Stomach (tissue), 9 donors: ENCODE data around the gene PSORS1C1. TPM values are rescaled to one million over a fixed set of nuclear protein-coding genes. Genes with fewer than 3 reads are reported as not detected.
A peak's percentile ranks its signal among the peaks of the same experiment; 100 is the strongest.

ENCODE experiments used
- DNase-seq, 2 donors: peaks; one replicate each; pipeline versions ENCODE4 v3.0.0 to v3.0.0-alpha.2; 2013 to 2019
- H3K27ac ChIP-seq, 5 donors: fragments of 200-600 bp in 4 of 5; sonication (generic) in 4 of 5; one replicate each; pipeline ENCODE4 v1.5.1; 2013 to 2019; ENCODE audit warnings: mild to moderate bottlenecking in 1 of 5, moderate library complexity in 1 of 5
- H3K27me3 ChIP-seq, 3 donors: fragments of 200-600 bp; sonication (generic); one replicate each; pipeline ENCODE4 v1.5.1; 2017 to 2019; ENCODE audit warnings: mixed run types in 1 of 3
- H3K36me3 ChIP-seq, 4 donors: fragments of 200-600 bp; sonication (generic); 1 replicate in 3 of 4; 2 replicates in 1 of 4; pipeline ENCODE4 v1.5.1; 2016 to 2019
- H3K4me1 ChIP-seq, 4 donors: fragments of 200-600 bp; sonication (generic); one replicate each; pipeline ENCODE4 v1.5.1; 2016 to 2019
- H3K4me3 ChIP-seq, 4 donors: fragments of 200-600 bp; sonication (generic) in 3 of 4; one replicate each; pipeline ENCODE4 v1.5.1; 2016 to 2019; ENCODE audit warnings: mild to moderate bottlenecking in 1 of 4
- H3K9me3 ChIP-seq, 4 donors: fragments of 200-600 bp; sonication (generic); one replicate each; pipeline ENCODE4 v1.5.1; 2016 to 2019
- CTCF ChIP-seq, 7 experiments: fragments of 450-650 bp in 4 of 7; fragments of 200-600 bp in 3 of 7; sonication (generic) in 3 of 7; IDR thresholded peaks; one replicate each; pipeline ENCODE4 v1.5.1; 2016 to 2019; ENCODE audit warnings: antibody characterized with exemption in 7 of 7, control low read depth in 2 of 7, mild to moderate bottlenecking in 1 of 7
- EP300 ChIP-seq: sonication (generic); formaldehyde crosslinking; IDR thresholded peaks from one replicate; pipeline ENCODE4 v1.6.1; 2017; ENCODE audit warnings: antibody characterized with exemption
- POLR2A ChIP-seq, 4 donors: fragments of 450-650 bp; IDR thresholded peaks; one replicate each; pipeline ENCODE4 v1.6.1; 2016; ENCODE audit warnings: antibody characterized with exemption in 4 of 4, control low read depth in 2 of 4, mild to moderate bottlenecking in 1 of 4, moderate library complexity in 1 of 4
- POLR2AphosphoS5 ChIP-seq, 3 donors: sonication (generic); formaldehyde crosslinking; IDR thresholded peaks; one replicate each; pipeline ENCODE4 v1.6.1; 2016; ENCODE audit warnings: antibody characterized with exemption in 3 of 3
- WGBS, 5 donors: extraction: QIAGEN DNeasy Blood & Tissue Kit in 3 of 5; methylation state at CpG; one replicate each; pipeline versions ENCODE4 v1.1.5 to v1.1.7; 2013 to 2018; 5-methylcytosine and 5-hydroxymethylcytosine counted together
- intact Hi-C: fragments of 100-400 bp; cut with DNase I; formaldehyde crosslinking; loops from one replicate; pipeline ENCODE4 v1.15.1; 2023; ENCODE audit warnings: low total_unique reads
- polyA plus RNA-seq, 3 donors: library from polyadenylated mRNA; stranded (reverse); fragments of 200-250 nt; gene quantifications; one replicate each; pipeline ENCODE4 v1.2.3, GENCODE V29; 2013
- total RNA-seq, 5 donors: library from RNA; depleted of rRNA; stranded (reverse); fragments of >200 nt; gene quantifications; one replicate each; pipeline versions ENCODE4 v1.1.0 to v1.2.3, GENCODE V29; 2014 to 2016
- donor health status: healthy with polysubstance abuse.
- donor health status: Bipolar disorder and iron deficiency.
- donor health status: healthy.

PSORS1C1 gene
- total and polyA plus RNA-seq, 8 donors, result 2.7 to 7.4 (median 3.9) TPM; not detected in 1

- TF ChIP-seq POLR2AphosphoS5 (IDR thresholded peaks at IDR 0.05) (no peak), CTCF (IDR thresholded peaks at IDR 0.05) (peak in 1 of 7 experiments; percentile 7)
- intact Hi-C loops, result no loop called here
- Histone ChIP-seq H3K4me1 (peaks cover 9 to 30% (median 23%) of the 10 kb centered on the region in 4 donors), H3K36me3 (peaks cover under 1 to 59% (median 34%) of the 10 kb centered on the region in 4 donors), H3K9me3 (no peaks in the 10 kb centered on the region), H3K27ac (peak overlapping the region; percentile 71 to 84 (median 82)), H3K4me3 (no peak overlapping the region), H3K27me3 (no peaks in the 10 kb centered on the region)
- DNase-seq, result no peak
- 39 to 70% (median 51%) methylated on average over 11 of the region's 11 CpGs; no CpG with 5 or more reads in 1 of the 5 donors for WGBS, 5 donors
Observed at GRCh38 chr6:31144970-31145340, 30.4 kb downstream of the PSORS1C1 start.

- Histone ChIP-seq H3K36me3 (peaks cover 5 to 64% (median 38%) of the 10 kb centered on the region in 4 donors), H3K27me3 (no peaks in the 10 kb centered on the region), H3K4me3 (no peak overlapping the region), H3K9me3 (no peaks in the 10 kb centered on the region), H3K27ac (peak overlapping the region; percentile 71 to 84 (median 82)), H3K4me1 (peaks cover 9 to 30% (median 23%) of the 10 kb centered on the region in 4 donors)
- TF ChIP-seq POLR2AphosphoS5 (IDR thresholded peaks at IDR 0.05), result no peak
- TF ChIP-seq POLR2A (IDR thresholded peaks at IDR 0.05), result no peak
- no peak for TF ChIP-seq CTCF (IDR thresholded peaks at IDR 0.05)
- TF ChIP-seq EP300, result no peak
- intact Hi-C loops, result no loop called here
- 89 to 96% (median 90%) methylated on average over 8 to 10 of the region's 10 CpGs for WGBS, 5 donors
- DNase-seq, result no peak
Observed at GRCh38 chr6:31145386-31145785, 30.8 kb downstream of the PSORS1C1 start.

DNA sequence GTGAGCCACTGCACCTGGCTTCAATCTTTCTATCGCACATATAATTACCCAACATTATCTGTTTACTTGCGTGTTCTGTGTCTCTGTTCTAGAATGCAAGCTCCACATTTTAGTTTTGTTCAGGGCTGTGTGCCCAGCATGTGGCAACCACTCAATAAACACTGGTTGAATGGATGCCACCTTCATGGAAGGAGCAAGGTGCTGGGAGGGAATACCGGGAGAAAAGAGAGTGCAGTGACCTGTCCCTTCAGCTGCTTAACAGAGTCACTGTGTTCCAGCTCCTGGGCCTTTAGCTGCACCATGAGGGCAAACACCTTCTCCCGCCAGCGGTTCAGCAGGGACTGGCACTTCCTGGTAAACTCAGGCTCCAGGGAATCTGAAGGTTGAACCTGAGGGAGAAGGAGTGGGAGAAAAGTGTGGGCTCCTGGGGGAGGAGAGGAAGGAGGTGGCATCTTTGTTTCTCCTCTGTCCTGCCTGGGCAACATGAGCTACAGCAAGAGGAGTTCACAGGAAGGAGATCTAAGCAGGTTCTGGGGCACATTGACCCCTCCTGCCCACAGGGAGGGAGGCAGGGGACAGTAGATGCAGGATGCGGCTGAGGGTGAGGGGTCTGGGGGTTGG is 35.3 kb downstream of the PSORS1C1 start:
- peak in 2 of 3 donors; percentile 32 to 38 for TF ChIP-seq POLR2AphosphoS5 (IDR thresholded peaks at IDR 0.05)
- TF ChIP-seq CTCF (IDR thresholded peaks at IDR 0.05), result no peak
- Histone ChIP-seq H3K27ac (peak overlapping the region in 1 of 5 donors; percentile 20), H3K4me1 (peaks cover 0 to 16% (median 4%) of the 10 kb centered on the region in 4 donors), H3K27me3 (no peaks in the 10 kb centered on the region), H3K4me3 (no peak overlapping the region), H3K9me3 (no peaks in the 10 kb centered on the region), H3K36me3 (peaks cover 10 to 63% (median 53%) of the 10 kb centered on the region in 4 donors)
- DNase-seq, result peak in 1 of 2 donors; percentile 57
- 42 to 78% (median 57%) methylated on average over 5 to 6 of the region's 6 CpGs for WGBS, 5 donors
- intact Hi-C loops, result no loop called here

- TF ChIP-seq POLR2A (IDR thresholded peaks at IDR 0.05) (no peak), CTCF (IDR thresholded peaks at IDR 0.05) (no peak), EP300 (no peak), POLR2AphosphoS5 (IDR thresholded peaks at IDR 0.05) (no peak)
Observed at GRCh38 chr6:31152781-31153180, 38.2 kb downstream of the PSORS1C1 start.

More at GRCh38 chr6:31152781-31153180, 38.2 kb downstream of the PSORS1C1 start:
- Histone ChIP-seq H3K27ac (no peak overlapping the region), H3K27me3 (no peaks in the 10 kb centered on the region), H3K36me3 (peaks cover 10 to 64% (median 56%) of the 10 kb centered on the region in 4 donors), H3K4me1 (peaks cover 6 to 13% (median 11%) of the 10 kb centered on the region in 4 donors), H3K9me3 (no peaks in the 10 kb centered on the region), H3K4me3 (no peak overlapping the region)
- DNase-seq, result no peak
- intact Hi-C loops, result no loop called here
- 87 to 96% (median 94%) methylated on average over 7 of the region's 7 CpGs for WGBS, 5 donors
